HTR-8/SVneo (cell line): ENCODE results near the gene RAB8A.

ENCODE experiments used
- DNase-seq: peaks from one replicate; pipeline ENCODE4 v3.0.0; 2011; ENCODE audit warnings: low spot score, mixed read lengths; ENCODE audit not compliant: insufficient read length
- FAIRE-seq: peaks from 2 replicates; lab custom pipeline; 2011; peaks lifted over from hg19 to GRCh38; lab: Jason Lieb, UNC

RAB8A gene

GRCh38 chr19:16135430-16136127, 23.9 kb downstream of the RAB8A start:
- DNase-seq (no peak), FAIRE-seq (no peak)

GRCh38 chr19:16136185-16136999, 24.7 kb downstream of the RAB8A start:
- FAIRE-seq (no peak), DNase-seq (no peak)

- FAIRE-seq (no peak), DNase-seq (no peak)
These were observed 28.1 kb downstream of the RAB8A start for GRCh38 chr19:16139752-16140151.

GRCh38 chr19:16141043-16141442, 29.4 kb downstream of the RAB8A start:
- no peak for DNase-seq
- FAIRE-seq: no peak

GRCh38 chr19:16142032-16142580, 30.4 kb downstream of the RAB8A start:
- DNase-seq (no peak), FAIRE-seq (no peak)

DNA sequence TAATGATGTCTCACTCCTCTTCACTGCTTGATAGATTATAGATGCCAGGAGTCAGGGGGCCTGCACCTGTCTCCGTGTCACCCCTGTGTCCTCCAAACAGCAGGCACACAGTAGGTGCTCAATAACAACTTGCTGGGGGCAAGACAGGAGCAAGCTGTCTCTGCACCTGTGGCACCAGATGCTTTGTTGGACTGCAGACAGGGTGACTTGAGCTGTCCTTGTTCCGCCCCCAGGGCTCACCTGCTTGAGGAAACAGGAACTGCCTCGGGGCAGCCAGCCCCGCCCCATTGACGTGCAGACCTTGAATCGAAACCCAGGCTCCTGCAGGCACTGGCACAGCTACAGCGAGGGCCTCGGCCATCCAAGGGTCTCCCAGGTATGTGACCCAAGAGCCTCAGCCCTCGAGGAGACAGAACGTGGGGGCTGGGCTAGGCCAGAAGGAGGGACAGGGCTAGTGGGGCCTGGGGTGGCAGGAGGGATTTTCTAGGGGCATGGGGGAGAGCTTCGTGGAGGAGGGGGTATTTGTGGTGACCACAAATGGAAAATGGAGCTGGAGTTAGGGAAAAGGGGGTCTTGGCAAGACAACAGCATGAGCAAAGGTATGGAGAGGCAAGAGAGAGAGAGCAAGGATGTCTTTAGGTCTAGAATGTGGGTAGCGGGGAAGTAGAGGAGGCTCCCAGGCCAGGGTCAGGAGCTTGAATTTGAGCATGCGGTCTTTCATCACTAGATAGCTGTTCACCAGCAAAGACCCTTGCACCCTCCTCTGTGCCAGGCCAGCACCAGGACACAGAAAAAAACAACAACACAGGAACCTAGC, 31.9 kb downstream of the RAB8A start, which contains the start of gene HSH2D:
Gene HSH2D (plus strand): TSS at position 287 of the 817 bp plus-strand sequence. CDS start 5,066 bp downstream, outside the sequence.
- no peak for DNase-seq
- FAIRE-seq: no peak

DNA sequence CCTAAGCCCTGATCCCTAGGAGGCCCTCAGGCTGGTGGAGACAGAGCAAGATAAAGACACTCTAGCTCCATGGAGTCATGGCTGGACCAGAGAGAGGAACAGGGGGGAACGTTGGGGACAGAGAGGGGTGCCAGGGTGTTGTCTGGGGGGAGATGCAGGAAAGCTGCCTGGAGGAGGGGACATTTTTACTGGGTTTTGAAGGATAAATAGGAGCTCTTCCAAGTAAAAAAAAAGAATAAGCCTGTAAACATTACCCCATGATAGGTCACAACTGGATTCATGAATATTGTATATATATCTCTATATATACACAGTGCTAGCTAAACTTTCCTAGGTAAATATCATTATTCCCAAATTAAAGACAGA, 32.5 kb downstream of the RAB8A start:
- DNase-seq (no peak), FAIRE-seq (no peak)

DNA sequence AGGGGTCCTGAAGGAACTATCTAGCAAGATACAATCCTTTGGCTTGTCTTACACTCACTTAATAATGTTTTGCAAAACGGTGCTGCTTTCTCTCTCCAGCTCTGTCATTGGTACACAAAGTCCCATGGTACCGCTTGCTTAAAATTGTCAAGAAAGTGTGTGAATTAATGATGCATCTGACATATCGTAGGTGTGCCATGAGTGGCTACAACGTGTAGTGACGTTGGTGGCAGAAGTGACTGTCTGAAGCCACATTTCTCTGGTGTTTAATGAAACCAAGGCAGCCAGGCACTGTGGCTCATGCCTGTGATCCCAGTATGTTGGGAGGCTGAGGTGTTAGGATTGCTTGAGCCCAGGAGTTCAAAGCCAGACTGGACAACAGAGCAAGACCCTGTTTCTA, 34.4 kb downstream of the RAB8A start:
- DNase-seq (no peak), FAIRE-seq (no peak)

GRCh38 chr19:16148443-16149229, 36.9 kb downstream of the RAB8A start:
- DNase-seq (no peak), FAIRE-seq (no peak)

DNA sequence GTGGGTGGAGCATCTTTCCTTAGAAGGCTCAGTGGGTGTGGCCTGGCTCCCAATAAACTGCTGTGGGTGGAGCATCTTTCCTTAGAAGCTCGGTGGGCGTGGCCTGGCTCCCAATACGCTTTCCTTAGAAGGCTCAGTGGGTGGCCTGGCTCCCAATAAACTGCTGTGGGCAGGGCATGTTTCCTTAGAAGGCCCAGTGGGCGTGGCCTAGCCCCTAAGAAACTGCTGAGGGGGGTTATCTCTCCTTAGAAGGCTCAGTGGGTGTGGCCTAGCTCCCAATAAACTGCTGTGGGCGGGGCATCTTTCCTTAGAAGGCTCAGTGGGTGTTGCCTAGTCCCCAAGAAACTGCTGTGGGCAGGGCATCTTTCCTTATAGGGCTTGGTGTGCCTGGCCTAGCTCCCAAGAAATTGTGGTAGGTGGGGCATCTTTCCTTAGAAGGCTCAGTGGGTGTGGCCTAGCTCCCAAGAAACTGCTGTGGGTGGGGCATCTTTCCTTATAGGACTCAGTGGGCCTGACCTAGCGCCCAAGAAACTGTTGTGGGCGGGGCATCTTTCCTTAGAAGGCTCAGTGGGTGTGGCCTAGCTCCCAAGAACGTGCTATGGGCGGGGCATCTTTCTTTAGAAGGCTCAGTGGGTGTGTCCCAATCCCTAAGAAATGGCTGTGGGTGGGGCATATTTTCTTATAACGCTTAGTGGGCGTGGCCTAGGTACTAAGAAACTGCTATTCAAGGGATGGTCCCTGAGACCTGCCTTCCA, 42.1 kb downstream of the RAB8A start:
- no peak for DNase-seq
- no peak for FAIRE-seq

GRCh38 chr19:16154557-16154956, 42.9 kb downstream of the RAB8A start:
- FAIRE-seq (no peak), DNase-seq (no peak)

GRCh38 chr19:16155128-16155527, 43.4 kb downstream of the RAB8A start:
- FAIRE-seq: no peak
- DNase-seq: no peak

DNA sequence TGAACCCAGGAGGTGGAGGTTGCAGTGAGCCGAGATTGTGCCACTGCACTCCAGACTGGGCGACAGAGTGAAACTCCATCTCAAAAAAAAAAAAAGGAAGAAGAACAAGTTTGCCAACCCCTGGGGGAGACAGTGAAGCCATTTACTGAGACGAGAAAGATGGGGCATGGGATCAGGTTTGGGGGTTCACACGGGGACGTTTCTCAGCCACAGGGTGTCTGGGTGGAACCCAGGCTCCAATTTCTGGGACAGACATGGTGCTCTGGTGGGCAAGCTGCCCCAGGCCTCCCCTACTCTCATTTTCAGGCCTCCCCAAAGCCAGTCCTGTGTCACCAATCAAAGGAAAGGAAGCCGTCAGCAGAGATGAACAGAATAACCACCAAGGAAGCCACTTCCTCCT, 45.2 kb downstream of the RAB8A start:
- no peak for FAIRE-seq
- no peak for DNase-seq

DNA sequence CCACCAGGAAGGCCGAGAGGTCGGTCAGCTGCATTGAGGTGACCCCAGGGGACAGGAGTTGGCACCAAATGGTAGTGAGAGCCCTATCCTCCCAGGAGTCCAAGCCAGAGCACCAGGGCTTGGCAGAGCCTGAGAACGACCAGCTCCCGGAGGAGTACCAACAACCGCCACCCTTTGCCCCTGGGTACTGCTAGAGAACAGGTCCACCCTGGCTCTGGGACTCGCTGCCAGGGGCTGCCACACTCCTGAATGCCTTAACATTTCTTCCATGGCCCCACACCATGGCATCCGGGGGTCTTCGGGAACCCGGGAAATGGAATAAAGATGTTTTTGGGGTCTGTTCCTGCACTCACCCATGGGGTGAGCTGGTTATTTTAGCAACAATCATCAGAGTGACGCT, 45.9 kb downstream of the RAB8A start:
- DNase-seq (no peak), FAIRE-seq (no peak)

DNA sequence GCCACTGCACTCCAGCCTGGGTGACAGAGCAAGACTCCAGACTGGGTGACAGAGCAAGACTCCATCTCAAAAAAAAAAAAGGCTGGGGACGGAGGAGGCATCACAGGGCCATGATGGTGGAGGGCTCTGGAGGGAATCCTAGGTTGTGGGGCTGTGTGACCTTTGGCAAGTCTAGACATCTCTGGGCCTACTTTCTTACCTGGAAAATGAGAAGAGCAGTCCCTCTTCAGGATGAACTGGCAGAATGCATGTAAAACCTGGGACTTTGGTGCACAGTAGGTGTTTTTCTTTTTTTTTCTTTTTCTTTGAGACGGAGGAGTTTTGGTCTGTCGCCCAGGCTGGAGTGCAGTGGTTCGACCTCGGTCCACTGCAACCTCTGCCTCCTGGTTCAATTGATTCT, 48.0 kb downstream of the RAB8A start:
- FAIRE-seq (no peak), DNase-seq (no peak)

GRCh38 chr19:16160445-16160942, 48.8 kb downstream of the RAB8A start:
- FAIRE-seq (no peak), DNase-seq (no peak)

DNA sequence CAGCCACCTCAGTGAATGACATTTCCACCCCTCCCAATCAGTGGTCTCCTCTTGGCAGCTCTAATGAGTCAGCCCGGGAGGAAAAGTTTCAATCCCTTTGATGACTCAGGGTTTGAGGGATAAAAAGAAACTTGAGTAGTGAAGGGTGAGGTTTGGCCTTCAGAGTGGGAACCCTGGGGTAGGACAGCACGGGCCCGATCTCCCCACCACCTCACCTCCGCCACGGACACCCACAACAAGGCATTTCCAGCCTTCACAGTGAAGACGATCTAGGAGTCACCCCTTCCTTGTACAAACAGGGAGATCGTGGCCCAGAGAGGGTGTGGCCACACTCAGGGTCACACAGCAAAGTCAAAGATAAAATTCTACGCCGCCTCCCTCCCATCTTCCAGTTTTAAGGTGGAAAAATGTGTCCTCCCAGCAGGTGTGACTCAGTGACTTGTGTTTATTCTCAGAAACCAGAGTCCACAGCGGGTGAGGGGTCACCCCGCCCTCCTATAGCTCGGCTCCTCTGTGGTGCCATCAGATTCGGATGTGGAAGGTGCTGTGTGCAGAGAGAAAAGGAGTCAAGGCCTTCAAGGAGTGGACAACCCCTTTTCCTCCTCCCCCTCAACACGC, 49.4 kb downstream of the RAB8A start:
- DNase-seq (peak; percentile 70), FAIRE-seq (no peak)

GRCh38 chr19:16161840-16162239, 50.2 kb downstream of the RAB8A start:
- peak; percentile 83 for FAIRE-seq
- no peak for DNase-seq
